GM12878 (cell line): ENCODE data around the gene SNRK. TPM values are rescaled to one million over a fixed set of nuclear protein-coding genes. Genes with fewer than 3 reads are reported as not detected.

Experiments
- ATAC-seq: fragments of 200-7000 bp; cut with Tn5 transposase; 3 replicates; pipeline ENCODE4 v1.9.1; 2020; ENCODE audit warnings: mild to moderate bottlenecking, moderate library complexity
- BruUV-seq: library from RNA; stranded (reverse); fragments of 400-500 nt; replicated peaks from 2 replicates; lab custom pipeline; 2021; lab: Mats Ljungman, UMichigan
- CTCF ChIA-PET: fragments of 300-600 bp; sonication (Branson Sonifier 250); formaldehyde crosslinking; extraction: SDS; loops from one replicate; lab custom pipeline; 2021; ENCODE audit warnings: inconsistent platforms; lab: Yijun Ruan, JAX
- POLR2A ChIA-PET: fragments of 350-600 bp; formaldehyde crosslinking; extraction: SDS; loops from one replicate; lab custom pipeline; 2021; ENCODE audit warnings: inconsistent platforms; lab: Charles Lee
- RAD21 ChIA-PET: fragments of 300-600 bp; sonication (Branson Sonifier 250); formaldehyde crosslinking; loops from one replicate; lab custom pipeline; 2023; ENCODE audit warnings: antibody characterized with exemption; ENCODE audit not compliant: unreplicated experiment; lab: Charles Lee
- SMC1A ChIA-PET: fragments of 300-600 bp; sonication (Branson Sonifier 250); formaldehyde crosslinking; loops from one replicate; lab custom pipeline; 2023; ENCODE audit not compliant: unreplicated experiment, uncharacterized antibody; lab: Charles Lee
- DNase-seq: peaks from one replicate; pipeline ENCODE4 v3.0.0-alpha.2; 2011; ENCODE audit warnings: low read depth, low spot score
- FAIRE-seq: peaks from 3 replicates; lab custom pipeline; 2011; peaks lifted over from hg19 to GRCh38; lab: Jason Lieb, UNC
- H2AFZ ChIP-seq: 2 replicates; pipeline ENCODE4 v1.6.0; 2011; ENCODE audit warnings: low read depth, low read length, control low read depth; ENCODE audit not compliant: control insufficient read depth
- H3K27ac ChIP-seq: 2 replicates; pipeline ENCODE4 v1.5.1; 2011; ENCODE audit warnings: control low read depth; ENCODE audit not compliant: control insufficient read depth, insufficient read depth
- H3K27me3 ChIP-seq, 2 experiments: replicated peaks in 1 of 2; 2 replicates each; pipeline versions ENCODE4 v1.6.0 to v1.6.1; 2011; ENCODE audit warnings: low read length in 1 of 2; ENCODE audit not compliant: control insufficient read depth in 2 of 2, insufficient read depth in 2 of 2
- H3K36me3 ChIP-seq, 2 experiments: 2 replicates each; pipeline ENCODE4 v1.5.1; 2011; ENCODE audit warnings: low read length in 1 of 2; ENCODE audit not compliant: control insufficient read depth in 2 of 2, insufficient read depth in 2 of 2
- H3K4me1 ChIP-seq: 2 replicates; pipeline ENCODE4 v1.6.1; 2011; ENCODE audit warnings: mild to moderate bottlenecking, low read length, moderate library complexity, mixed read lengths; ENCODE audit not compliant: control insufficient read depth, insufficient read depth
- H3K4me2 ChIP-seq: 2 replicates; pipeline ENCODE4 v1.6.0; 2011; ENCODE audit warnings: control low read depth; ENCODE audit not compliant: control insufficient read depth, insufficient read depth
- H3K4me3 ChIP-seq: fragments of 200-600 bp; sonication (generic); 2 replicates; pipeline ENCODE4 v1.5.1; 2016
- H3K79me2 ChIP-seq: 2 replicates; pipeline ENCODE4 v1.6.0; 2011; ENCODE audit warnings: low read length; ENCODE audit not compliant: control insufficient read depth, insufficient read depth
- H3K9ac ChIP-seq: 2 replicates; pipeline ENCODE4 v1.8.0; 2011; ENCODE audit warnings: low read length, control low read depth, mixed read lengths; ENCODE audit not compliant: control insufficient read depth, insufficient read depth
- H3K9me3 ChIP-seq: replicated peaks from 3 replicates; pipeline ENCODE4 v1.5.1; 2011; ENCODE audit warnings: mild to moderate bottlenecking, low read length; ENCODE audit not compliant: control insufficient read depth, insufficient read depth
- H4K20me1 ChIP-seq: 2 replicates; pipeline ENCODE4 v1.6.0; 2011; ENCODE audit not compliant: control insufficient read depth, insufficient read depth
- BHLHE40 ChIP-seq, 2 experiments: fragments of 450-650 bp in 1 of 2; IDR thresholded peaks; 2 replicates each; pipeline ENCODE4 v1.6.1; 2011 to 2017; ENCODE audit warnings: low read depth in 2 of 2, borderline replicate concordance in 1 of 2, improper control_type of control experiment in 1 of 2, low read length in 1 of 2, mild to moderate bottlenecking in 1 of 2
- CEBPB ChIP-seq, 2 experiments: fragments of 150-350 bp in 1 of 2; IDR thresholded peaks; 2 replicates each; pipeline ENCODE4 v1.6.1; 2012 to 2014; ENCODE audit warnings: low read depth in 2 of 2, low read length in 2 of 2, borderline replicate concordance in 1 of 2, inconsistent platforms in 1 of 2
- CREM ChIP-seq: IDR thresholded peaks from 2 replicates; pipeline ENCODE4 v1.6.1; 2014; ENCODE audit warnings: antibody characterized with exemption, low read depth
- IRF3 ChIP-seq: fragments of 450-650 bp; IDR thresholded peaks from 2 replicates; pipeline ENCODE4 v1.6.1; 2014; ENCODE audit warnings: mild to moderate bottlenecking
- LARP7 ChIP-seq: fragments of 450-650 bp; IDR thresholded peaks from 2 replicates; pipeline ENCODE4 v1.6.1; 2017; ENCODE audit warnings: mild to moderate bottlenecking
- MTA3 ChIP-seq: IDR thresholded peaks from 2 replicates; pipeline ENCODE4 v1.6.1; 2012; ENCODE audit warnings: low read length, inconsistent platforms, borderline replicate concordance
- NFYA ChIP-seq: IDR thresholded peaks from 2 replicates; pipeline ENCODE4 v1.6.1; 2011; ENCODE audit warnings: low read depth, mild to moderate bottlenecking, low read length, improper control_type of control experiment, borderline replicate concordance
- NR2C1 ChIP-seq: fragments of 450-650 bp; IDR thresholded peaks from 2 replicates; pipeline ENCODE4 v1.6.1; 2017; ENCODE audit warnings: antibody characterized with exemption, mild to moderate bottlenecking, moderate library complexity
- PML ChIP-seq: IDR thresholded peaks from 2 replicates; pipeline ENCODE4 v1.6.1; 2012; ENCODE audit warnings: low read length, inconsistent platforms
- POLR2AphosphoS2 ChIP-seq: IDR thresholded peaks from 2 replicates; pipeline ENCODE4 v1.6.1; 2011; ENCODE audit warnings: low read depth, mild to moderate bottlenecking, low read length, improper control_type of control experiment, moderate library complexity
- ZNF384 ChIP-seq: IDR thresholded peaks from 2 replicates; pipeline ENCODE4 v1.6.1; 2012; ENCODE audit warnings: low read depth, mild to moderate bottlenecking, low read length, improper control_type of control experiment, borderline replicate concordance
- WGBS: methylation state at CpG from one replicate; pipeline ENCODE4 v1.1.6; 2016; ENCODE audit warnings: low lambda C conversion rate; ENCODE audit not compliant: insufficient replicate concordance, insufficient coverage; ENCODE audit errors: missing lambda C conversion rate; 5-methylcytosine and 5-hydroxymethylcytosine counted together
- in situ Hi-C: fragments of 300-500 bp; cut with MboI; formaldehyde crosslinking; loops from 9 replicates; pipeline ENCODE4 v1.14.3; 2018; ENCODE audit warnings: mixed read lengths
- intact Hi-C: fragments of 100-400 bp; cut with micrococcal nuclease; formaldehyde crosslinking; loops from one replicate; pipeline ENCODE4 v1.14.2; 2022; ENCODE audit not compliant: unreplicated experiment
- polyA plus RNA-seq, 11 experiments: library from polyadenylated mRNA; depleted of rRNA in 4 of 11; unstranded in 6 of 11; stranded (reverse) in 5 of 11; fragments of >200 nt; fragmentation: Nextera tagmentation in 4 of 11; fragmentation: Illumina TruSeq in 1 of 11; extraction: Ambion mirVana in 4 of 11; extraction: Trizol in 1 of 11; gene quantifications; 1 replicate in 1 of 11; 2 replicates in 10 of 11; pipeline versions ENCODE4 v1.2.1 to v1.2.3, GENCODE V29; 2011 to 2016; ENCODE audit warnings: inconsistent platforms in 2 of 11, missing spikeins in 2 of 11, low read depth in 1 of 11
- total RNA-seq, 4 experiments: library from RNA; depleted of rRNA in 3 of 4; stranded (reverse); fragments of >200 nt in 3 of 4; fragmentation: Illumina TruSeq in 1 of 4; extraction: Trizol in 1 of 4; gene quantifications; 2 replicates each; pipeline versions ENCODE4 v1.2.1 to v1.2.3, GENCODE V29; 2013 to 2021

SNRK gene
- total and polyA plus RNA-seq, 10 of the 15 experiments (the other 5 are each of a cell fraction or from before 2014, with no cell fraction given): 1.6 to 12.1 (median 7.6) TPM

- Histone ChIP-seq H4K20me1 (no peaks in the 10 kb centered on the region), H2AFZ (no peak overlapping the region), H3K4me1 (no peaks in the 10 kb centered on the region), H3K27me3 (no peaks in the 10 kb centered on the region), H3K9ac (no peak overlapping the region)
- ChIA-PET CTCF (interaction anchor here (1.1 kb wide), 1 partner anchor 33 kb away, joined by 4 read pairs; no protein-coding TSS in a partner anchor), SMC1A (interaction anchor here (0.6 kb wide), 1 partner anchor 183 kb away, joined by 3 read pairs; no protein-coding TSS in a partner anchor)
- BruUV-seq: no TSS peak
- FAIRE-seq: no peak
- no peak for ATAC-seq
- 95% methylated on average over 3 of the region's 3 CpGs for WGBS
- TF ChIP-seq LARP7: no peak
- TF ChIP-seq IRF3: no peak
- no peak for TF ChIP-seq MTA3
- TF ChIP-seq POLR2AphosphoS2: no peak
- no peak for TF ChIP-seq PML
- TF ChIP-seq BHLHE40 (IDR thresholded peaks at IDR 0.05; ENCODE audit: borderline replicate concordance in 1 of 2, low read depth in 2 of 2, low read length in 1 of 2): no peak
- no peak for TF ChIP-seq CREM
- no peak for TF ChIP-seq NR2C1
- TF ChIP-seq ZNF384: no peak
- TF ChIP-seq NFYA: no peak
- no peak for TF ChIP-seq CEBPB (IDR thresholded peaks at IDR 0.05; ENCODE audit: borderline replicate concordance in 1 of 2, low read depth in 2 of 2, low read length in 2 of 2)
- TF ChIP-seq, all 136 proteins: peak for 0
- in situ Hi-C loops: no loop called here
- ChIA-PET POLR2A (no interaction called here), RAD21 (no interaction called here)
- H3K79me2 ChIP-seq: no peaks in the 10 kb centered on the region
- no peak overlapping the region for H3K4me2 ChIP-seq
- H3K27ac ChIP-seq: no peak overlapping the region
- H3K9me3 ChIP-seq: no peaks in the 10 kb centered on the region
- no peak overlapping the region for H3K4me3 ChIP-seq
- intact Hi-C loops: no loop called here
- H3K36me3 ChIP-seq: peaks cover 9 to 10% of the 10 kb centered on the region in 2 experiments
- no peak for DNase-seq
These were observed 58.2 kb downstream of the SNRK start for GRCh38 chr3:43344520-43344919.
